ENCODE results near the gene HIP1.
"Not testable (repeated sequence)": the region's sequence is repeated elsewhere in the genome, so short reads cannot be mapped to it uniquely, and the experiment has no call there.

The HIP1 gene

DNA sequence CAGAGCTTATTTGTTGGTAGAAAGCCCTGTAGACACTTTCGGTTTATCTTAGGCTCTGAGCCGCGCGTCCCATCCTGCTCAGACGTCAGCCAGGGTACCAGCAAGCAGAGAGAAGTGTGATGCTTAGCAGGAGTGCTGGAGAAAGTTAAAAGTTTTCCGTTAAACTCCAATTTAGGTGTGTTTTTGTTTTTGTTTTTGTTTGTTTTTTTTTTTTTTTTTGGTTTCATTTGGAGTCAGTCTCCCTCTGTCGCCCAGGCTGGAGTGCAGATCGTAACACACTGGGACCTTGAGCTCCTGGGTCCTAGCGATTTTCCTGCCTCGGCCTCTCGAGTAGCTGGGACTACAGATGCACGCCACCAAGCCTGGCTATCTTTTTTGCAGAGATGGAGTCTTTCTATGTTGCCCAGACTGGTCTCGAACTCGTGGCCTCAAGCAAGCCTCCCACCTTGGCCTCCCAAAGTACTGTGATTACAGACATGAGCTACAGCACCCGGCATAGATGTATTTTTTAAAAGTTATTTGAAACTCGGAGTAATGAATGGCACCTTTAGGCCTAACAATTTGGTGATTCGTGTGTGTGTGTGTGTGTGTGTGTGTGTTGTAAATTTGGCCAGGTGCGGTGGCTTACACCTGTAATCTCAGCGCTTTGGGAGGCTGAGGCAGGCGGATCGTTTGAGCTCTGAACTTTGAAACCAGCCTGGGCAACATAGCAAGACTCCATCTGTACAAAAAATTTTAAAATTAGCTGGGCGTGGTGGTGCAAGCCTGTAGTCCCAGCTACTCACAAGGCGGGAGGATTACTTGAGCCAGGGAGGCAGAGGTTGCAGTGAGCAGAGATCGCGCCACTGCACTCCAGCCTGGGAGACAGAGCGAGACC, 1.3 kb upstream of the HIP1 start:
- FAIRE-seq (no peak), DNase-seq (ENCODE audit: low spot score) (no peak)

DNA sequence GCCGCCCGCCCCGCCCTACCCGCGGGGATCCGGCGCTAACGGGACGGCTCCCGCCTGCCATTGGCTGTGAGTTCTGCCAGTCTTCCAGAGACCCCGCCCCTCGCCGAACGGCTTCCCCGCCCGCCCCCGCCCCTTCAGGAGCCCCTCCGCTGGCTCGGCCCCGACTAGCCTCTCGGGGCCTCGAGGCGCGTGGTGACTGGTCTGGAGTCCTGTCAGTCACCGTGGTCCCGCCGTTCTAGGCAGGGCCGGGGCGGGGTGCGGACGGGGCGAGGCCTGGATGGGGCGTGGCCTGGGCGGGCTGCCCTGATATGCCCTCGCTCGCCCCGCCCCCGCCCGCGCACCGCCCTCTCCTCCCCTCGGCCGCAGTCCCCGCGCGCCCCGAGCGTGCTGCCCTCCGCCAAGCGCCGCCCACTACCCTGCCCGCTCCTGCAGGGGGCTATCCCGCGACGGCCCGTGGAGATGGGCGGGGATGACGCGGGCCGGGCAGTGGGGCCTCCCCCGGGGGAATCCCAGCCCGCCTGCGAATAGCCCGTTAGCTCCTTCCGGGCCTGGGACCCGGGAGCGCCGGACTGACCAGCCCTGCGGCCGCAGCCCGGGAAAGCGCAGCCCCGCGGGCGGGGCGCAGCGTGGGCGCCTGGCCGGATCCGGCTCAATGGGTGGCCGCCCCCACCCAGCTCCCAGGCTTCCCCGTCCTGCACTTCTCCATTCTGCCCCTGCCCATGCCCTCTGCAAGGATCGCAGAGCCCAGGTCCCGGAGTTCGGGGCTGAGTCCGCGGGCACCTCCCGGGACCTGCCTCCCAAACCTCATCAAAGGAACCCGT, 444 bp upstream of the HIP1 start:
- DNase-seq (ENCODE audit: low spot score): peak; percentile 98
- FAIRE-seq: no peak

DNA sequence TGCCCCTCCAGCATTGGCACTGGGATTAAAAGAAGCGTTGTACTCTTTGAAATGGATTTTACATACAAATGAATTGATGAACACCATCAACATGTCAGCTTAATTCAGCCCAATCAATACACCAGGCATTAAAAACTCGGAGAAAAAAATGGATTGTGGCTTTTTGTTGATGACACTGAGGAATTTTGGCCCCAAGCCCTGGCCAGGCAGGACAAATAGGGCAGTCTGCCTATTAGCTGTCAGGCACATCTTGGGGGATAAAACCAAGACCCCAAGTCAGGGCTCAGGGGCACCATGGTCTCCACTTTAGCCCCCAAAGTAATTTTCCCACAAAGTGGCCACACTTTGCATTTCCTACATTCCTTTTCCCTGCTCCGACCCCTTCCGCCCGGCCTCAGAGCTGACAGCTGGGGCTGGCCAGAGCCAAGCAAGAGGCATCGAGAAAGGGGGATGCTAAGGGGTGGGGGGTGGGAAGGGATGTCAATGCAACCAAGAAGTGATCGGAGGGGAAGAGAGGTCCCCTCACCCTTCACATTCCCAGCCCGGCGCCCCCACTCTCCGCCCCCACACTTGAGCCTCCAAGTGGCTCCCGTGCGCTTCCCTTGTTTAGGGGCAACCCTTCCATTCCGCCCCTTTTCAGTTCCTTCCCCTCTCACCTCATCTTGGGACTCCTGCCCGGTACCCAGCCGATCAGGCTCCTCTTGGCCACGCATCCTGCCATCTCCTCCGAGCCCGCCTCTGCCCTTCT, 711 bp downstream of the HIP1 start:
- FAIRE-seq: no peak
- no peak for DNase-seq (ENCODE audit: low spot score)

DNA sequence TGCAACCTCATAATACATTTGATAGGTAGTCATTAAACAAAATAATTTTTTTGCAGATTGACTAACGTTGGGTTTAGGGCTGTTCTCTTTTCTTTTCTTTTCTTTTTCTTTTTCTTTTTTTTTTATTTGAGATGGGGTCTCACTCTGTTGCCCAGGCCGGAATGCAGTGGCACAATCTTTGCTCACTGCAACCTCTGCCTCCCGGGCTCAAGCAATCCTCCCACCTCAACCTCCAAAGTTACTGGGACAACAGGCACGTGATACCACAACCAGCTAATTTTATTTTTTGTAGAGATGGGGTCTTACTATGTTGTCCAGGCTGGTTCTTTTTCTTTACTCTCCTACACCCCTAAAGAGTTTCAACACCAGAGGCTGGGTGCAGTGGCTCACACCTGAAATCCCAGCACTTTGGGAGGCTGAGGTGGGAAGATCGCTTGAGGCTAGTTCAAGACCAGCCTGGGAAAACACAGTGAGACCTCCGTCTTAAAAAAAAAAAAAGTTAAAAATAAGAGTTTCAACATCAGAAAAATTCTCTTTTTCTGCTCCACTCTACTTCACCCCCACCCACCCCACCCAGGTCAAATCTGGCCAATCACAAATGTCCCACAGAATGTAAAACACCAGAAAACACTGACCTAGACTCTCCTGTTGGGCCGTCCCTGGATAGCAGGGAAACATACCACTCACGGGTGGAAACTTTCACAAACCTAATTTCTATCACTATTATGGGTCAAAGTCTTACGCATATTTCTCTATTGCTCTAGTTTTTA, 3.0 kb downstream of the HIP1 start:
- no peak for FAIRE-seq
- no peak for DNase-seq (ENCODE audit: low spot score)

DNA sequence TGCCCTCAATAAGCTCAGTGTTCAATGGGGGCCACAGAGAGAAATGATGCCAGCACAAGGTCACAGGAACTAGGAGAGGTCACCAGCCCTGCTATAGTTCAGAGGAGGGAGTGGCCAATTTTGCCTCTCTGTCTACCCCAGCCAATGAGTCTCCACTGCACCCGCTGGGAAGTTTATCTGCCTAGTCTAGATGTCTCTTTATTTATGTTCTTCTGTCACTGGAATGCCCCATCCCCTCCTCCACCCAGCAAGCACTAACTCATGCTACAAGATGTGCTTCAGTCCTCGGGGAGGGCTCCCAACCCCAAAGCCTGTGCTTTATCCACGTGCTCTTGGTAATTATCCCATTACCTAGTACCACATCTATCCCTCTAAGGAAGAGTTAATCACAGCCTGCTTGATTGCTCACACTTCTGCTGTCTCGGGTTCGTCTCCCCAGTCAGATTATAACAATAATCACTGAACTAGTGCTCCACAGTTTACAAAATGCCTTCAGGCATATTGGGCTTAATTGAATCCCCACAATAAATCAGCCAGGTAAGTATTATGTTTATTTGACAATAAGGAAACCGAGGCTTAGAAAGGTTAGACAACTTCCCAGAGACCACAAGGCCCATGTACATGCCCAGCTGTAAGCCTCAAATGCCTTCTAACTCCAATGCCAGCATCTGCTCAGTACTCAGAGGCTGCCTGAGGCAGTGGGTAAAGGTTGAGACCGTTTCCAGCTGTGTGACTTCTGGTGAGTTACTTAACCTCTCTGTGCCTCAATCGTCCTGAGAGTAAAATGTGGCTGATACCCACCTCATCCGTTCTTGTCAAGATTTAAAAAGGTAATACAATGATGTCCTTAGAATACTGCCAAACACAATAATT, 3.9 kb downstream of the HIP1 start:
- DNase-seq (ENCODE audit: low spot score) (no peak), FAIRE-seq (no peak)

DNA sequence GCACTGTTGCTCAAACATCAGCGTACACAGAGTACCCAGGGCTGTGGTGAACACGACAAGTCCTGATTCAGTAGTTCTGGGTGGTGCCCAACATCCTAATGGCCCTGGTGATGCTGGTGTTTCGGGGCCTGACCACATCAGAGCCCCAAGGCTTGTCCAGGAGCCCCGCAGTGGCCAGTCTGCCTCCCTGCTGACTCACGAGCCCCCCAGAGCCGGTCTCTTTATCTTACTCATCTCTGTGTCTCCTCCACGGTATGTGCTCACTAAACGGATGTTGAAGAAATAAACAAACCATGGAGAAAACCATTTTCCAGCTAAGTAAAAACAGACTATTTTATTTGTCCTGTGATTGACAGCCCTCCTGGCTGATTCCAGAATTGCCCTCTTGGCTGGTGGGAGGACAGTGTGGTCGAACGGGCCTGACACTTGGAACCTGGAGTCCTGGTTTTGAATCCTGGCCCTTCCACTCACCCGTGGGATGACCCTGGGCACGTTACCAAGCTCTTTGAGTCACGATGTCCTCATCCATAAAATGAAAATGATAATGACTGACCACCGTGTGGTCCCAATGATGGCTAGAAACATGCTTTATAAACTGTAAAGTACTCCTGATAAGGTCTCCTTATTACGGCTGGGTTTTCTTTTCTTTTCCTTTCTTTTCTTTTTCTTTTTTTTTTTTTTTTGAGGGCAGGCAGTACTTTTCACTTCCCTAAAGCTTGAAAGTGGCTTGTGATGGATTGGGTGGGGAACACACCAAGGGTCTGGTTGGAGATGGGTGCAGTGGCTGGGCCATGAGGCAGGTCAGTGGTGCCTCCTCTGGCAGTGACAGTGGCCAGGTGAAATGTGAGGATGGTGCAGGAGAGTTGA, 5.7 kb downstream of the HIP1 start:
- FAIRE-seq (peak; percentile 95), DNase-seq (ENCODE audit: low spot score) (peak; percentile 98)

DNA sequence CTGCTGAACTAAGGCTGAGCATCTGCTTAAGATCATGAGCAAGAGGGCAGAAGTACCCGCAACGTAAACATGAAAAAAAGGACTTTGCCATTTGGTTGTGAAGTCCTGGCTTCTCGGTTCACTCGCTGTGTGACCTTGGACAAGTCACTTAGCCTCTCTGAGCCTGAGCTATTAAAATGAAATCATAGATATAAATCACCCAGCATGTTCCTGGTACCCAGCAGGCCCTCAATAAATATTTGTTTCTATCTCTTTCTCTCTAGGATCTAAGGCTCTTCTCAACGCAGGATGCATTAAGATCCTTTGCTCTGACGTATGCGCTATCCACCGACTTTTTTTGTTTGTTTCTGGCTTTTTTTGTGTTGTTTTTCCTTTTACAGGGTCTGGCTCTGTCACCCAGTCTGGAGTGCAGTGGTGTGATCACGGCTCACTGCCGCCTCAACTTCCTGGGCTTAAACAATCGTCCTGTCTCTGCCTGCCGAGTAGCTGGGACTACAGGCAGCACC, 6.7 kb downstream of the HIP1 start:
- FAIRE-seq (no peak), DNase-seq (ENCODE audit: low spot score) (no peak)

DNA sequence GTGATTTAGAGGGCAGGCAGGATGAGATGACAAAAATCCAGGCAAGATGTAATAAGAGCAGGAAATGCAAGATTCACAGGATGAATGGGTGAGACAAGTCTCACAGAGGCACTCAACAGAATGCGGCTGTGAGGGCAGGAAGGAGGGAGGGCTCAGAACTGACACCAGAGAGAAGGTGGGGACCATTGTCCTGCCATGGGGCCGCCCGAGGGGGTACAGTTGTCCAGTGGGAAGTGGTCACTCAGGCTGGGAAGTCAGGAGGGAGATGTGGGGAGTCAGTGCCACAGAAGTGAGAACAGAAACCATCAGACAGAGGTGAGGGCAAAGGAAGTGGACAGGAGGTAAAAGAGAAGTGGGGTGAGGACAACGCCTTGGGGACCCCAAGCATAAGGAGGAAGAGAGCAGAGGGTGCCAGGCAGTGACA, 8.9 kb downstream of the HIP1 start:
- no peak for FAIRE-seq
- DNase-seq (ENCODE audit: low spot score): no peak

DNA sequence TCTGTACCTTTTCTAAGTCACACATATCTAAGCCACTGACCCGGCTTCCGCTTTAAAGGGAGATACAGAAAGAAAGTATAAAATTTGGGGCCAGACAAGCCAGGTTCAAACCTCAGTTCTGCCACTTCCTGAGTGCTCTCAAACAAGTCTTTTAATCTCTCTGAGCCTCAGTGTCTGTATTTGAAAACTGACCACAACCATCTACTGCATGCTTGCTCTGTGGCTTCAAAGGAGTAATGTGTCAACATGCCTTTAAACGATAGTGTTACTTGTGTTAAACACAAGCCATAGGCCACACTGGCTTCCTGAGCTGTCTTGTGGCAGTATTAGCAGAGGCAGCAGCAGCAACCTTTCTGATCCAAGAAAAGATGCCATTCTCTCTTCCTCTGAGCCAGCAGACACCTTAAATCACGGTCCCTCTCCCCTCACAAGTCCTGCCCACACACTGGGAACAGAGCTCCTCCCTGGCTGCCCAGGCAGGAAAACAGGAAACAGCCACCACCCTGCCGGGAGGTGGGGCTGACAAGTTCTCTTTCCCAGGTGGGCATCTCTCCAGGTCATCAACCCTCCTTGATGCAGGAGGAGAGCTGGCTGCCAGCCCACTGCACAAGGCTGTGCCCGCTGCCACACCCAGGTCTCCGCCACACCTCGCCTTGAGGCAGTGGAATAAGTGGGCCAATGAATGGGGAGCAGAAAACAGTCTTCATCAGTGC, 10.7 kb downstream of the HIP1 start:
- peak; percentile 56 for DNase-seq (ENCODE audit: low spot score)
- no peak for FAIRE-seq

DNA sequence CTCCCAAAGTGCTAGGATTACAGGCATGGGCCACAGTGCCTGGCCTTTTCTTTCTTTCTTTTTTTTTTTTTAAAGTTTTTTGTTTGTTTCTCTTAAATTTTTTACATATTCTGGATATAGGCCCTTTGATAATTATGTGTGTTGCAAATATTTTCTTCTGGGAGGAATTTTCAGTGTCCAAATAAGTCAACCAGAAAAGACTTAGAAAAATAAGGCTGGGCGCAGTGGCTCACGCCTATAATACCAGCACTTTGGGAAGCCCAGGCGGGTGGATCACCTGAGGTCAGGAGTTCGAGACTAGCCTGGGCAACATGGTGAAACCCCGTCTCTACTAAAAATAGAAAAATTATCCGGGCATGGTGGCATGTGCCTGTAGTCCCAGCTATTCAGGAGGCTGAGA, 11.4 kb downstream of the HIP1 start:
- not testable (repeated sequence) for DNase-seq (ENCODE audit: low spot score); FAIRE-seq

DNA sequence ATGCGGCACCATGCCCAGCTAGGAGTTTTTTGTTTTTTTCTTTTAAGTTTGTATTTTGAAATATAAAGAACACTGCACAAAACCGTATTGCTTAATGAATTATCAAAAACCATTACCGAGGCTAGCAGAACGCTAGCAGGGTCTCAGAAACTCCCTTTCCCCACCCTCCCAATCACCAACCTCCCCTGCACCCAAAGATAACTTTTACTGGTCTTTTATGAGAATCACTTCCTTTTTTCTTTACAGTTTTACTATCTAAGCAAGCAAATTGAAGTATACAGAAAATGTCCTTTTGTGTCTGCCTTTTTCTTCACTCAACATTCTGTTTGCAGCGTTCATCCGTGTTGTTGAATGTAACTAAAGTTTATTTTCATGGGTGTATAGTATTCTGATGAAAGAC, 13.4 kb downstream of the HIP1 start:
- DNase-seq (ENCODE audit: low spot score): no peak
- FAIRE-seq: no peak

DNA sequence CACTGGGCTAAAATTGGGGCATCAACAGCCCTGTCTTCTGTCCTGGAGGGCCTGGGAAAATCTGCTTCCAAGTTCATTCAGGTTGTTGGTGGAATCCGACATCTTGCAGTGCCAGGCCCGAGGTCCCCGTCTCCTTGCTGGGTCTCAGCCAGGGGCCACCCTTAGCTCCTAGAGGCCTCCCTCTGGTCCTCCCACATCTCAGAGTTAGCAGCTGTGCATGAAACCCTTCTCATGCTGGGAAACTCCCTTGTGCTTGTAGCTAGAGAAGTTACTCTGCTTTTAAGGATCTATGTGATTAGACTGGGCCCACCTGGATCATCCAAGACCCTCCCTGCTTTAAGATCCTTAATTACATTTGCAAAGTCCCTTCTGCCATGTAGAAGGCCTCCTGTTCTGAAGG, 15.3 kb downstream of the HIP1 start:
- FAIRE-seq (no peak), DNase-seq (ENCODE audit: low spot score) (no peak)

DNA sequence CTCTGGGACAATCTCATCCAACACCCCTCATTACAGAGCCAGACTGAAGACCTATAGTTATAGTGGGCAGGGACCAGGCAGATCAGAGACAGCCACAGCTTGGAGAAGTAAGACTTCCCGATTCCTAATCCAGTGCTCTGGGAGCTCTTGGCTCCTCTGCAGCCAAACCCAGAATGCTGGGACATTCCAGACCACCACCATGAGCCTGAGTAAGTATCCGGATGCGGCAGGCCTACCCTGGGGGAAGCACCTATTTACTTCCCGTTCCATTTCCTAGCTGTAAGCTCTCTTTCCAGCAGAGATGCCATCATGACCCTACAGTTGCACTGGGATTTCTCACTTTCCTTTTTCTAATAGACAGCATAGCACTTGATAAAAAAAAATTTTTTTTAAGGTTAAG, 16.4 kb downstream of the HIP1 start:
- DNase-seq (ENCODE audit: low spot score) (no peak), FAIRE-seq (no peak)

DNA sequence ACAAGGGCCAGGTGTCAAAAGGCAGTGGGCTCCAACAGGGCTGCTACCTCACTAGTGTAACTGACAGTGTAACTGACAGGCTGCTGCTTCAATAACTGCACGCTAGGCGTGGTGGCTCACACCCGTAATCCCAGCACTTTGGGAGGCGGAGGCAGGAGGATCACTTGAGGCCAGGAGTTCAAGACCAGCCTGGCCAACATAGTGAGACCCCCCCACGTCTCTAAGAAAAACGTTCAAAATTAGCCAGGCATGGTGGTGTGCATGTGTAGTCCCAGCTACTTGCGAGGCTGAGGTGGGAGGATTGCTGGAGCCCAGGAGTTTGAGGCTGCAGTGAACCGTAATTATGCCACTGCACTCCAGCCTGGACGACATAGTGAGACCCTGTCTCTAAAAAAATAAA, 16.8 kb downstream of the HIP1 start:
- DNase-seq (ENCODE audit: low spot score); FAIRE-seq: not testable (repeated sequence)

DNA sequence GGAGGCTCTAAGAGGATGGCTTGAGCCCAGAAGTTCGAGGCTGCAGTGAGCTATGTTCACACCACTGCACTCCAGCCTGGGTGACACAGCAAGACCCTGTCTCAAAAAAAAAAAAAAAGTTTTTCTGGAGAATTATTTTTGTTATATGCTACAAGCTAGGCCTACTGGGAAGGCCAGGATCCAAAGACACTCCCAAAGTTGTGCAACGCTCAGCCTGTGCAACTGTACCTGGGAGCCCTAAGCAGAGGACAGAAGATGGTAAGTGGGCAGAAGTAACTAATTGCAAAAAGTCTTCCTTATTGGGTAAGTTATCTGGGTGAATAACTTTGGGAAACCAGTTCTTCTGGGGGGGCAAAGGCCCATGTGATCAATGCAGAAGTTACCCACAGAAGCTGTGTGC, 17.3 kb downstream of the HIP1 start:
- no peak for FAIRE-seq
- DNase-seq (ENCODE audit: low spot score): no peak

DNA sequence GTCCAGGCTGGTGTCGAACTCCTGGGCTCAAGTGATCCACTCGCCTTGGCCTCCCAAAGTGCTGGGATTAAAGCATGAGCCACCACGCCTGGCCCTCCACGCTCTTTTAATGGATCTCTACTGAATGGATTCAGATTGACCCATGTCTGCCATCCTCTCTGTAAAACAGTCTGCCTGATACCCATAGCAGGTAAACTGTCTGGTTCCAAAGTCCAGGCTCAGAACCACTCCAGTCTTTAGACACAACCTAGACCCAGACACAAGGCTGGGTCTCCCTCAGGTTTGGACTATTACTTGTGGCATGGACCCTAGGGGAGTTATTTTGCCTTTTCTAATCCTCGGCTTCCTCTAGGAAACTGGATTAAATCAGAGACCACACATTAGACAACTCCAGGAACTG, 19.1 kb downstream of the HIP1 start:
- FAIRE-seq: no peak
- DNase-seq (ENCODE audit: low spot score): no peak

DNA sequence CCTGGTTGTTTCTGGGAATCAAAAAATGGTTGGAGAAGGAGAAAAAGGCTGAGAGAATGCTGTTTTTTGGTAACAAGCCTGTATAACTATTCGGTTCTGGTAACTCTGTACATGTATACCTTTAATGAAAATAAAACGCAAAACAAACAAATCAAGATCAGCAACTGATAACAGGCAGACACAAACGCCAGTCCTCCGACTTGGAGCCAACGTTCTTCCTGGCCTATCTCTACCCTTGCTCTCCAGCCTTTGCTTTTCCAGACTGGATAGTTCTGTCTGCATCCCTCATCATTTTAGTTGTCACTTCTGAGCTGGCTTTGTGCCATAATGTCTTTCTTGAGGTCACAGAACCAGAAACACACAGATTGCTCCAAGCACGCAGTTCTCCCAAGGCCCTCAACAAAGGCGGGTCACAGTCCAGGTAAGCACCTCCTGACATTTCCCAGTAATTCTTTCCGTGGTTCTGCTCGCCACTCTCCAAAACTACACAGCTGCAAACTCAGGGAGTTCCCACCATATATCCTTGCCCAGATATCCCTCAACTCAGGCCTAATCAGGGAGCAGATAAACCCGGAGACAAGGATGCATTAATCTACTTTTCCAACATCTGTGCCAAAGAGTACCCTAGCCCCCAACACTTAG, 20.2 kb downstream of the HIP1 start:
- FAIRE-seq (no peak), DNase-seq (ENCODE audit: low spot score) (no peak)

DNA sequence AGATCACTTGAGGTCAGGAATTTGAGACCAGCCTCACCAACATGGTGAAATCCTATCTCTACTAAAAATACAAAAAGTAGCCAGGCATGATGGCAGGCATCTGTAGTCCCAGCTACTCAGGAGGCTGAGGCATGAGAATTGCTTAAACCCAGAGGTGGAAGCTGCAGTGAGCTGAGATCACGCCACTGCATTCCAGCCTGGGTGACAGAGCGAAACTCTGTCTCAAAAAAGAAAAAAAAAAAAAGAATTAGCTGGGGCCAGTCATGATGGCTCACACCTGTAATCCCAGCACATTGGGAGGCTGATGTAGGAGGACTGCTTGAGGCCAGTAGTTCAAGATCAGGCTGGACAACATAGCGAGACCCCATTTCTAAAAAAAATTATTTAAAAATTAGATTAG, 21.0 kb downstream of the HIP1 start:
- not testable (repeated sequence) for FAIRE-seq; DNase-seq (ENCODE audit: low spot score)

Data from RCC 7860 (cell line).